Activated CD8-positive, alpha-beta memory T cell treated with anti-CD3 and anti-CD28 coated beads, Interleukin-2, amount 50 U/mL, for 48 hours (primary cell): Measurements from ENCODE around the gene CDC42EP2.
"Not testable (repeated sequence)": the region's sequence is repeated elsewhere in the genome, so short reads cannot be mapped to it uniquely, and the experiment has no call there.

ENCODE experiments used
- DNase-seq: peaks from one replicate; pipeline ENCODE4 v3.0.0-alpha.2; 2020

Gene CDC42EP2

GRCh38 chr11:65321076-65321475 is 6.4 kb downstream of the CDC42EP2 start:
- no peak for DNase-seq

GRCh38 chr11:65321828-65322485 is 7.3 kb downstream of the CDC42EP2 start:
- no peak for DNase-seq

GRCh38 chr11:65323813-65324212 is 9.1 kb downstream of the CDC42EP2 start:
- no peak for DNase-seq

GRCh38 chr11:65325435-65325834 is 10.8 kb downstream of the CDC42EP2 start:
- DNase-seq = no peak

- DNase-seq = no peak
Measured at GRCh38 chr11:65327021-65327420, 12.4 kb downstream of the CDC42EP2 start.

GRCh38 chr11:65329478-65329877 is 14.8 kb downstream of the CDC42EP2 start:
- no peak for DNase-seq

- DNase-seq = peak; percentile 92
Measured at GRCh38 chr11:65329944-65330403, 15.3 kb downstream of the CDC42EP2 start.

- DNase-seq = no peak
Measured at GRCh38 chr11:65330544-65330943, 15.9 kb downstream of the CDC42EP2 start.

- DNase-seq = not testable (repeated sequence)
Measured at GRCh38 chr11:65332591-65332990, 17.9 kb downstream of the CDC42EP2 start.

- no peak for DNase-seq
Measured at GRCh38 chr11:65334696-65335295, 20.1 kb downstream of the CDC42EP2 start.

- no peak for DNase-seq
Measured at GRCh38 chr11:65338676-65339075, 24.0 kb downstream of the CDC42EP2 start.

- no peak for DNase-seq
Measured at GRCh38 chr11:65340226-65340625, 25.6 kb downstream of the CDC42EP2 start.

- no peak for DNase-seq
Measured at GRCh38 chr11:65341856-65342255, 27.2 kb downstream of the CDC42EP2 start.

- no peak for DNase-seq
Measured at GRCh38 chr11:65351511-65351910, 36.8 kb downstream of the CDC42EP2 start.

- DNase-seq = no peak
Measured at GRCh38 chr11:65352783-65353182, 38.1 kb downstream of the CDC42EP2 start.

GRCh38 chr11:65353376-65353775 is 38.7 kb downstream of the CDC42EP2 start:
- DNase-seq = no peak

- no peak for DNase-seq
Measured at GRCh38 chr11:65353900-65354264, 39.2 kb downstream of the CDC42EP2 start.

- DNase-seq = peak; percentile 98
Measured at GRCh38 chr11:65354265-65355012, 39.8 kb downstream of the CDC42EP2 start, which contains the start of gene TIGD3. Gene TIGD3 (plus strand): TSS chr11:65354751. CDS start chr11:65355809, 1,058 bp downstream.

- DNase-seq = no peak
Measured at GRCh38 chr11:65355013-65355775, 40.5 kb downstream of the CDC42EP2 start.

GRCh38 chr11:65355776-65356393 is 41.2 kb downstream of the CDC42EP2 start:
- DNase-seq = no peak

- no peak for DNase-seq
Measured at GRCh38 chr11:65356394-65356972, 41.8 kb downstream of the CDC42EP2 start.

- DNase-seq = no peak
Measured at GRCh38 chr11:65357856-65358356, 43.2 kb downstream of the CDC42EP2 start.
